Astrocyte (in vitro differentiated cells and primary cell): Measurements from ENCODE around the gene GPHN. TPM values are rescaled to one million over a fixed set of nuclear protein-coding genes. Genes with fewer than 3 reads are reported as not detected.

Source experiments
- DNase-seq: peaks from one replicate; pipeline ENCODE4 v3.0.0-alpha.2; 2010; ENCODE audit warnings: low read depth
- FAIRE-seq: peaks from 2 replicates; lab custom pipeline; 2011; peaks lifted over from hg19 to GRCh38; lab: Jason Lieb, UNC
- H2AFZ ChIP-seq: 2 replicates; pipeline ENCODE4 v1.6.0; 2012; ENCODE audit warnings: low read depth, low read length, inconsistent platforms
- H3K27ac ChIP-seq: 2 replicates; pipeline ENCODE4 v1.5.1; 2011; ENCODE audit warnings: low read depth, low read length, inconsistent platforms
- H3K27me3 ChIP-seq: 2 replicates; pipeline ENCODE4 v1.6.0; 2011; ENCODE audit warnings: low read length, inconsistent platforms; ENCODE audit not compliant: insufficient read depth
- H3K36me3 ChIP-seq: 2 replicates; pipeline ENCODE4 v1.5.1; 2011; ENCODE audit warnings: low read length, inconsistent platforms; ENCODE audit not compliant: insufficient read depth
- H3K4me1 ChIP-seq: 2 replicates; pipeline ENCODE4 v1.5.1; 2011; ENCODE audit warnings: low read length, inconsistent platforms; ENCODE audit not compliant: insufficient read depth
- H3K4me2 ChIP-seq: 2 replicates; pipeline ENCODE4 v1.6.0; 2012; ENCODE audit warnings: low read length, inconsistent platforms
- H3K4me3 ChIP-seq: 2 replicates; pipeline ENCODE4 v1.5.1; 2011; ENCODE audit warnings: low read depth, mild to moderate bottlenecking, low read length, inconsistent platforms; ENCODE audit not compliant: insufficient read depth
- H3K79me2 ChIP-seq: 2 replicates; pipeline ENCODE4 v1.6.0; 2012; ENCODE audit warnings: mild to moderate bottlenecking, low read length, inconsistent platforms; ENCODE audit not compliant: insufficient read depth
- H3K9ac ChIP-seq: 2 replicates; pipeline ENCODE4 v1.6.0; 2012; ENCODE audit warnings: mild to moderate bottlenecking, low read length, inconsistent platforms
- H3K9me3 ChIP-seq: 2 replicates; pipeline ENCODE4 v1.5.1; 2012; ENCODE audit warnings: low read depth, mild to moderate bottlenecking, low read length, inconsistent platforms; ENCODE audit not compliant: insufficient read depth
- H4K20me1 ChIP-seq: 2 replicates; pipeline ENCODE4 v1.6.0; 2012; ENCODE audit warnings: low read length, inconsistent platforms; ENCODE audit not compliant: insufficient read depth
- H3K27ac Mint-ChIP-seq: one replicate; pipeline ENCODE4 v1.8.0; 2021; ENCODE audit warnings: mild to moderate bottlenecking, mixed read lengths; ENCODE audit not compliant: unreplicated experiment
- H3K27me3 Mint-ChIP-seq: one replicate; pipeline ENCODE4 v1.8.0; 2021; ENCODE audit warnings: low read depth, mixed read lengths; ENCODE audit not compliant: unreplicated experiment
- H3K36me3 Mint-ChIP-seq: one replicate; pipeline ENCODE4 v1.8.0; 2021; ENCODE audit warnings: low read depth, mixed read lengths; ENCODE audit not compliant: unreplicated experiment
- H3K4me1 Mint-ChIP-seq: one replicate; pipeline ENCODE4 v1.8.0; 2021; ENCODE audit warnings: low read depth, mixed read lengths; ENCODE audit not compliant: unreplicated experiment
- H3K4me3 Mint-ChIP-seq: one replicate; pipeline ENCODE4 v1.8.0; 2021; ENCODE audit warnings: mild to moderate bottlenecking, moderate library complexity, mixed read lengths; ENCODE audit not compliant: unreplicated experiment
- H3K9me3 Mint-ChIP-seq: one replicate; pipeline ENCODE4 v1.8.0; 2021; ENCODE audit warnings: mild to moderate bottlenecking, mixed read lengths; ENCODE audit not compliant: unreplicated experiment
- EZH2 ChIP-seq: IDR thresholded peaks from 2 replicates; pipeline ENCODE4 v1.6.1; 2012; ENCODE audit warnings: mild to moderate bottlenecking, low read length, inconsistent platforms; ENCODE audit not compliant: insufficient read depth
- total RNA-seq: library from RNA; stranded (reverse); gene quantifications from 2 replicates; pipeline ENCODE4 v1.2.1, GENCODE V29; 2021
- TF ChIP-seq, protein P1 (sequence below): IDR thresholded peaks from 2 replicates; pipeline ENCODE4 v1.5.1; 2011; ENCODE audit warnings: low read depth, mild to moderate bottlenecking, inconsistent platforms, low read length, moderate library complexity; ENCODE audit not compliant: insufficient read depth

GPHN gene
- total RNA-seq, 1 donor from 2014 or later = 6.9 TPM

DNA sequence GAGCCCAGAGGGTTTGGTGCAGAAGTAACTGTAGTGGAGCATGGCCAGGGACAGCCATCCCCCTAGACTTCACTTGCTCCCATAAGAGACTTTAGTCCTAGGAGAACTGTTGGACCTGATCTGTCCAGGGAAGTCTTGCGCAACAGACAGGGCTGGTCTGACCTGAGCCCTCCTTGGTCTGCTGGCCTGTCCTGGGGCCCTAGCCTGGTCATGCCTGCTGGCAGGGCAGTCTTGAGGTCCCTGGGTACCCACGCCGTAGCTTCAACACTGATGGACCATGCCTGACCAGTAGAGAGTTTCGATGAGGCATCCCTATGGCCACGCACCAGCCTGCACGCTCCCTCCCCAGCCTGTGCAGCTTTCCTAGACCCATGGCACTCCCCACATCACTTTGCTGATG lies 305.7 kb downstream of the GPHN start:
- Mint-ChIP-seq H3K36me3 (peaks cover 16% of the 10 kb centered on the region), H3K4me3 (no peak overlapping the region), H3K27me3 (no peaks in the 10 kb centered on the region), H3K27ac (no peak overlapping the region), H3K9me3 (peaks cover 8% of the 10 kb centered on the region), H3K4me1 (no peaks in the 10 kb centered on the region)
- Histone ChIP-seq H4K20me1 (no peaks in the 10 kb centered on the region), H3K27ac (no peak overlapping the region), H3K9ac (no peak overlapping the region), H3K4me3 (no peak overlapping the region), H3K9me3 (no peaks in the 10 kb centered on the region), H3K36me3 (no peaks in the 10 kb centered on the region), H3K4me2 (no peak overlapping the region), H3K79me2 (no peaks in the 10 kb centered on the region), H3K27me3 (no peaks in the 10 kb centered on the region), H3K4me1 (no peaks in the 10 kb centered on the region), H2AFZ (no peak overlapping the region)
- no peak for TF ChIP-seq EZH2
- TF ChIP-seq, protein P1, sequence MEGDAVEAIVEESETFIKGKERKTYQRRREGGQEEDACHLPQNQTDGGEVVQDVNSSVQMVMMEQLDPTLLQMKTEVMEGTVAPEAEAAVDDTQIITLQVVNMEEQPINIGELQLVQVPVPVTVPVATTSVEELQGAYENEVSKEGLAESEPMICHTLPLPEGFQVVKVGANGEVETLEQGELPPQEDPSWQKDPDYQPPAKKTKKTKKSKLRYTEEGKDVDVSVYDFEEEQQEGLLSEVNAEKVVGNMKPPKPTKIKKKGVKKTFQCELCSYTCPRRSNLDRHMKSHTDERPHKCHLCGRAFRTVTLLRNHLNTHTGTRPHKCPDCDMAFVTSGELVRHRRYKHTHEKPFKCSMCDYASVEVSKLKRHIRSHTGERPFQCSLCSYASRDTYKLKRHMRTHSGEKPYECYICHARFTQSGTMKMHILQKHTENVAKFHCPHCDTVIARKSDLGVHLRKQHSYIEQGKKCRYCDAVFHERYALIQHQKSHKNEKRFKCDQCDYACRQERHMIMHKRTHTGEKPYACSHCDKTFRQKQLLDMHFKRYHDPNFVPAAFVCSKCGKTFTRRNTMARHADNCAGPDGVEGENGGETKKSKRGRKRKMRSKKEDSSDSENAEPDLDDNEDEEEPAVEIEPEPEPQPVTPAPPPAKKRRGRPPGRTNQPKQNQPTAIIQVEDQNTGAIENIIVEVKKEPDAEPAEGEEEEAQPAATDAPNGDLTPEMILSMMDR = no peak
- FAIRE-seq = no peak
- no peak for DNase-seq

DNA sequence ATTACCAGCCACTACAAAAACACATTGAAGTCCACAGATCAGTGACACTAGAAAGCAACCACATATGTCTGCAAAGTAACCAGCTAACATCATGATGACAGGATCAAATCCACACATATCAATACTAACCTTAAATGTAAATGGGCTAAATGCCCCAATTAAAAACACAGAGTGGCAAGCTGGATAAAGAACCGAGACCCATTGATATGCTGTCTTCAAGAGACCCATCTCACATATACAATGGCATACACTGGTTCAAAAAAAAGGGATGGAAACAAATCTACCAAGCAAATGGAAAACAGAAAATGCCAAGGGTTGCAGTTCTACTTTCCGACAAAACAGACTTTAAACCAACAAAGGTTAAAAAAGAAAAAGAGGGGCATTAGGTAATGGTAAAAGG lies 307.7 kb downstream of the GPHN start:
- H3K27ac ChIP-seq = no peak overlapping the region
- H3K4me1 ChIP-seq = no peaks in the 10 kb centered on the region
- H3K36me3 ChIP-seq = no peaks in the 10 kb centered on the region
- H3K79me2 ChIP-seq = no peaks in the 10 kb centered on the region
- H4K20me1 ChIP-seq = no peaks in the 10 kb centered on the region
- no peaks in the 10 kb centered on the region for H3K9me3 ChIP-seq
- H3K36me3 Mint-ChIP-seq = peaks cover 16% of the 10 kb centered on the region
- DNase-seq = no peak
- no peak overlapping the region for H3K4me3 Mint-ChIP-seq
- peaks cover 8% of the 10 kb centered on the region for H3K9me3 Mint-ChIP-seq
- no peak for TF ChIP-seq EZH2
- TF ChIP-seq, protein P1 = no peak
- H3K27me3 ChIP-seq = no peaks in the 10 kb centered on the region
- no peak overlapping the region for H3K4me3 ChIP-seq
- no peak overlapping the region for H3K27ac Mint-ChIP-seq
- H2AFZ ChIP-seq = no peak overlapping the region
- no peaks in the 10 kb centered on the region for H3K4me1 Mint-ChIP-seq
- no peak overlapping the region for H3K9ac ChIP-seq
- H3K4me2 ChIP-seq = no peak overlapping the region
- no peak for FAIRE-seq
- no peaks in the 10 kb centered on the region for H3K27me3 Mint-ChIP-seq

GRCh38 chr14:66824251-66824650 lies 316.3 kb downstream of the GPHN start:
- Histone ChIP-seq H3K36me3 (no peaks in the 10 kb centered on the region), H3K4me1 (no peaks in the 10 kb centered on the region), H2AFZ (no peak overlapping the region), H4K20me1 (no peaks in the 10 kb centered on the region), H3K4me2 (no peak overlapping the region), H3K79me2 (no peaks in the 10 kb centered on the region), H3K9me3 (no peaks in the 10 kb centered on the region), H3K27ac (no peak overlapping the region), H3K27me3 (no peaks in the 10 kb centered on the region), H3K4me3 (no peak overlapping the region), H3K9ac (no peak overlapping the region)
- H3K9me3 Mint-ChIP-seq = no peaks in the 10 kb centered on the region
- no peak overlapping the region for H3K27ac Mint-ChIP-seq
- TF ChIP-seq EZH2 = no peak
- TF ChIP-seq, protein P1 = no peak
- no peaks in the 10 kb centered on the region for H3K36me3 Mint-ChIP-seq
- DNase-seq (no peak), FAIRE-seq (no peak)
- H3K4me3 Mint-ChIP-seq = no peak overlapping the region
- peaks cover 2% of the 10 kb centered on the region for H3K4me1 Mint-ChIP-seq
- no peaks in the 10 kb centered on the region for H3K27me3 Mint-ChIP-seq
